GM10248 (cell line): ENCODE results near the gene IQGAP3.

Experiments used
- CTCF ChIA-PET: fragments of 300-600 bp; sonication (Branson Sonifier 250); formaldehyde crosslinking; extraction: SDS; loops from one replicate; lab custom pipeline; 2021; ENCODE audit warnings: antibody characterized with exemption; lab: Yijun Ruan, JAX
- POLR2A ChIA-PET: fragments of 350-650 bp; sonication (Branson Sonifier 250); formaldehyde crosslinking; extraction: SDS; loops from one replicate; lab custom pipeline; 2020; ENCODE audit warnings: antibody characterized with exemption; lab: Yijun Ruan, JAX
- DNase-seq: peaks from one replicate; pipeline ENCODE4 v3.0.0; 2012; ENCODE audit errors: extremely low spot score
- CTCF ChIP-seq: IDR thresholded peaks from 2 replicates; pipeline ENCODE4 v1.5.1; 2012; ENCODE audit warnings: mild to moderate bottlenecking, low read depth; ENCODE audit errors: extremely low read depth, missing control alignments, control extremely low read depth

The IQGAP3 gene

GRCh38 chr1:156543066-156543465, 29.3 kb downstream of the IQGAP3 start:
- TF ChIP-seq CTCF, result no peak
- ChIA-PET POLR2A (no interaction called here), CTCF (interaction anchor here (1.0 kb wide), 1 partner anchor 11 kb away, joined by 3 read pairs; no protein-coding TSS in a partner anchor)
- DNase-seq, result no peak

- POLR2A ChIA-PET, result no interaction called here
- no peak for DNase-seq
- no peak for TF ChIP-seq CTCF
- CTCF ChIA-PET, result interaction anchor here (1.4 to 1.7 kb wide), 3 partner anchors 14 to 40 kb away, joined by 4 to 5 read pairs (median 5); partner anchors contain the start of gene MEF2D
Observed at GRCh38 chr1:156540955-156541354, 31.4 kb downstream of the IQGAP3 start.

- no peak for DNase-seq
- TF ChIP-seq CTCF, result no peak
- CTCF ChIA-PET, result interaction anchor here (1.1 to 1.4 kb wide), 3 partner anchors 18 to 59 kb away, joined by 3 to 5 read pairs (median 3); partner anchors contain the start of gene MEF2D
- POLR2A ChIA-PET, result no interaction called here
Observed at GRCh38 chr1:156539818-156540355, 32.5 kb downstream of the IQGAP3 start.

- CTCF ChIA-PET, result interaction anchor here (1.3 to 1.5 kb wide), 2 partner anchors 58 kb away, joined by 3 to 6 read pairs; no protein-coding TSS in a partner anchor
- POLR2A ChIA-PET, result no interaction called here
- no peak for TF ChIP-seq CTCF
- no peak for DNase-seq
Observed at GRCh38 chr1:156538711-156539440, 33.5 kb downstream of the IQGAP3 start.

- ChIA-PET POLR2A (interaction anchor here (0.5 kb wide), 1 partner anchor 39 kb away, joined by 5 read pairs; no protein-coding TSS in a partner anchor), CTCF (interaction anchor here (0.9 to 1.5 kb wide), 3 partner anchors 29 to 153 kb away, joined by 3 to 6 read pairs (median 4); no protein-coding TSS in a partner anchor)
- TF ChIP-seq CTCF, result no peak
- no peak for DNase-seq
Observed at GRCh38 chr1:156537027-156537426, 35.3 kb downstream of the IQGAP3 start.

- ChIA-PET POLR2A (no interaction called here), CTCF (interaction anchor here (1.0 to 1.5 kb wide), 2 partner anchors 10 to 16 kb away, joined by 3 to 9 read pairs; no protein-coding TSS in a partner anchor)
- DNase-seq, result no peak
- TF ChIP-seq CTCF, result no peak
Observed at GRCh38 chr1:156534424-156535060, 37.8 kb downstream of the IQGAP3 start.
